ENCODE data around the gene PRDX5. TPM values are rescaled to one million over a fixed set of nuclear protein-coding genes. Genes with fewer than 3 reads are reported as not detected.

The PRDX5 gene
- total RNA-seq, 1 experiment from 2014 or later, result 206 TPM

GRCh38 chr11:64317325-64317960 is 478 bp upstream of the PRDX5 start, which contains the start of gene TRMT112:
Gene TRMT112, minus strand, starts transcription at chr11:64317559. Its CDS starts 33 bp downstream, at chr11:64317526.
- TF ChIP-seq CTCF (conservative IDR thresholded peaks at IDR 0.05; ENCODE audit: low read depth, low read length) (no peak), EZH2 (IDR thresholded peaks at IDR 0.05; ENCODE audit: borderline replicate concordance, low read depth, low read length, poor library complexity, severe bottlenecking) (no peak)
- H3K27me3 ChIP-seq (replicated peaks; ENCODE audit: insufficient read depth, low read depth, low read length, poor library complexity), result no peaks in the 10 kb centered on the region
- H3K9me3 ChIP-seq (ENCODE audit: low read depth, low read length, poor library complexity, severe bottlenecking), result no peaks in the 10 kb centered on the region
- intact Hi-C loops (cut with micrococcal nuclease; ENCODE audit: unreplicated experiment), result no loop called here
- peaks cover 26% of the 10 kb centered on the region for H3K36me3 ChIP-seq (ENCODE audit: insufficient read depth, low read length, poor library complexity, severe bottlenecking)
- H3K27ac ChIP-seq (ENCODE audit: low read depth, low read length, poor library complexity, severe bottlenecking), result peak within 1 kb of the TSS; percentile 94
- peak within 1 kb of the TSS; percentile 85 for H3K4me3 ChIP-seq (ENCODE audit: low read depth, low read length, poor library complexity, severe bottlenecking)
- peaks cover 15% of the 10 kb centered on the region for H3K4me1 ChIP-seq (ENCODE audit: insufficient read depth, low read length, poor library complexity, severe bottlenecking)
- ChIA-PET CTCF (interaction anchor here (0.6 to 2.5 kb wide), 12 partner anchors 13 to 695 kb away, joined by 3 to 29 read pairs (median 5); partner anchors contain the start of gene PLCB3), POLR2A (ENCODE audit: low non-redundant PET) (interaction anchor here (0.6 to 0.9 kb wide), 4 partner anchors 10 to 805 kb away, joined by 3 read pairs; partner anchors contain the start of genes FAU, MRPL49 and STIP1)
- DNase-seq (ENCODE audit: low spot score), result peak; percentile 99
- no TSS peak for BruUV-seq (replicated peaks)

- CTCF ChIA-PET, result interaction anchor here (0.6 to 2.5 kb wide), 3 partner anchors 23 to 1488 kb away, joined by 3 to 29 read pairs (median 10); no protein-coding TSS in a partner anchor
- H3K9me3 ChIP-seq (ENCODE audit: low read depth, low read length, poor library complexity, severe bottlenecking), result no peaks in the 10 kb centered on the region
- intact Hi-C loops (cut with micrococcal nuclease; ENCODE audit: unreplicated experiment), result no loop called here
- H3K4me3 ChIP-seq (ENCODE audit: low read depth, low read length, poor library complexity, severe bottlenecking), result peak overlapping the region; percentile 85
- H3K27ac ChIP-seq (ENCODE audit: low read depth, low read length, poor library complexity, severe bottlenecking), result peak overlapping the region; percentile 94
- POLR2A ChIA-PET (ENCODE audit: low non-redundant PET), result no interaction called here
- TF ChIP-seq CTCF (conservative IDR thresholded peaks at IDR 0.05; ENCODE audit: low read depth, low read length) (no peak), EZH2 (IDR thresholded peaks at IDR 0.05; ENCODE audit: borderline replicate concordance, low read depth, low read length, poor library complexity, severe bottlenecking) (no peak)
- DNase-seq (ENCODE audit: low spot score), result no peak
- no peaks in the 10 kb centered on the region for H3K27me3 ChIP-seq (replicated peaks; ENCODE audit: insufficient read depth, low read depth, low read length, poor library complexity)
- peaks cover 24% of the 10 kb centered on the region for H3K36me3 ChIP-seq (ENCODE audit: insufficient read depth, low read length, poor library complexity, severe bottlenecking)
- peaks cover 15% of the 10 kb centered on the region for H3K4me1 ChIP-seq (ENCODE audit: insufficient read depth, low read length, poor library complexity, severe bottlenecking)
- TSS peak; percentile 44 for BruUV-seq (replicated peaks)
These were observed 1.1 kb downstream of the PRDX5 start for GRCh38 chr11:64318766-64319761.

- ChIA-PET POLR2A (ENCODE audit: low non-redundant PET) (no interaction called here), CTCF (no interaction called here)
- H3K27ac ChIP-seq (ENCODE audit: low read depth, low read length, poor library complexity, severe bottlenecking), result no peak overlapping the region
- DNase-seq (ENCODE audit: low spot score), result no peak
- H3K36me3 ChIP-seq (ENCODE audit: insufficient read depth, low read length, poor library complexity, severe bottlenecking), result peaks cover 14% of the 10 kb centered on the region
- H3K4me1 ChIP-seq (ENCODE audit: insufficient read depth, low read length, poor library complexity, severe bottlenecking), result peaks cover 15% of the 10 kb centered on the region
- no peaks in the 10 kb centered on the region for H3K27me3 ChIP-seq (replicated peaks; ENCODE audit: insufficient read depth, low read depth, low read length, poor library complexity)
- H3K4me3 ChIP-seq (ENCODE audit: low read depth, low read length, poor library complexity, severe bottlenecking), result no peak overlapping the region
- no peaks in the 10 kb centered on the region for H3K9me3 ChIP-seq (ENCODE audit: low read depth, low read length, poor library complexity, severe bottlenecking)
- intact Hi-C loops (cut with micrococcal nuclease; ENCODE audit: unreplicated experiment), result no loop called here
- BruUV-seq (replicated peaks), result no TSS peak
- TF ChIP-seq EZH2 (IDR thresholded peaks at IDR 0.05; ENCODE audit: borderline replicate concordance, low read depth, low read length, poor library complexity, severe bottlenecking), result no peak
- TF ChIP-seq CTCF (conservative IDR thresholded peaks at IDR 0.05; ENCODE audit: low read depth, low read length), result no peak
These were observed 2.6 kb downstream of the PRDX5 start for GRCh38 chr11:64320556-64320955.
